Renal cortical epithelial cell (primary cell): ENCODE measurements around the gene DHH. TPM values are rescaled to one million over a fixed set of nuclear protein-coding genes. Genes with fewer than 3 reads are reported as not detected.

Source experiments
- DNase-seq: peaks from one replicate; pipeline ENCODE4 v3.0.0-alpha.2; 2011; ENCODE audit warnings: low read depth
- total RNA-seq: library from RNA; depleted of rRNA; stranded (reverse); fragments of >200 nt; gene quantifications from 2 replicates; pipeline ENCODE4 v1.2.3, GENCODE V29; 2014

Gene DHH
- total RNA-seq, 1 donor from 2014 or later: 0.05 TPM

GRCh38 chr12:49050507-49051372 is 43.9 kb downstream of the DHH start:
- DNase-seq: no peak

GRCh38 chr12:49049566-49050224 is 44.9 kb downstream of the DHH start:
- DNase-seq: no peak

- no peak for DNase-seq
These were observed 45.6 kb downstream of the DHH start for GRCh38 chr12:49048953-49049352.

GRCh38 chr12:49046129-49046895 is 48.3 kb downstream of the DHH start:
- no peak for DNase-seq

GRCh38 chr12:49044660-49045059 is 49.9 kb downstream of the DHH start:
- DNase-seq: no peak

GRCh38 chr12:49043856-49044258 is 50.7 kb downstream of the DHH start:
- DNase-seq: peak; percentile 18

- no peak for DNase-seq
These were observed 51.4 kb downstream of the DHH start for GRCh38 chr12:49043241-49043640.

GRCh38 chr12:49041881-49042484 is 52.6 kb downstream of the DHH start:
- no peak for DNase-seq

GRCh38 chr12:49041036-49041880 is 53.3 kb downstream of the DHH start:
- DNase-seq: no peak

- no peak for DNase-seq
These were observed 54.2 kb downstream of the DHH start for GRCh38 chr12:49040364-49040855.

GRCh38 chr12:49039421-49040363 is 54.9 kb downstream of the DHH start:
- DNase-seq: no peak

- no peak for DNase-seq
These were observed 56.2 kb downstream of the DHH start for GRCh38 chr12:49038291-49038955.

- DNase-seq: no peak
These were observed 56.7 kb downstream of the DHH start for GRCh38 chr12:49037947-49038237.

- DNase-seq: no peak
These were observed 57.3 kb downstream of the DHH start for GRCh38 chr12:49037111-49037946.
